ENCODE data around the gene CDC42EP1. TPM values are rescaled to one million over a fixed set of nuclear protein-coding genes. Genes with fewer than 3 reads are reported as not detected.

Gene CDC42EP1
- polyA plus RNA-seq, 3 donors, result 5.9 to 13.2 (median 8.5) TPM

GRCh38 chr22:37591823-37592404 lies 31.6 kb downstream of the CDC42EP1 start:
- no peak for TF ChIP-seq CTCF (IDR thresholded peaks at IDR 0.05)
- H2AFZ ChIP-seq (ENCODE audit: insufficient read depth, low read depth, low read length, poor library complexity, severe bottlenecking), result no peak overlapping the region
- H3K4me1 ChIP-seq (ENCODE audit: control insufficient read depth in 1 of 2, insufficient read depth in 2 of 2, low read length in 2 of 2), result peaks cover 34 to 42% of the 10 kb centered on the region in 2 donors
- H4K20me1 ChIP-seq (ENCODE audit: insufficient read depth, low read length), result no peaks in the 10 kb centered on the region
- DNase-seq, result no peak
- Mint-ChIP-seq H3K9me3 (peaks cover 0 to 2% (median 0%) of the 10 kb centered on the region in 7 donors), H3K27ac (peak overlapping the region; percentile 93 to 100 (median 99)), H3K4me1 (peaks cover 39% of the 10 kb centered on the region), H3K36me3 (peaks cover 1 to 3% of the 10 kb centered on the region in 2 donors), H3K27me3 (ENCODE audit: low read depth in 3 of 3) (peaks cover 3 to 6% (median 5%) of the 10 kb centered on the region in 3 donors), H3K4me3 (peak overlapping the region in 1 of 2 donors; percentile 48)
- H3K36me3 ChIP-seq (replicated peaks in 1 of 2; ENCODE audit: control insufficient read depth in 1 of 2, insufficient read depth in 2 of 2, low read length in 2 of 2), result no peaks in the 10 kb centered on the region
- H3K4me3 ChIP-seq (replicated peaks in 1 of 3; ENCODE audit: low read depth in 2 of 3, low read length in 3 of 3), result peak overlapping the region in 1 of 3 experiments; percentile 5
- H3K9me3 ChIP-seq (replicated peaks in 1 of 2; ENCODE audit: control insufficient read depth in 1 of 2, insufficient read depth in 1 of 2, low read length in 2 of 2), result no peaks in the 10 kb centered on the region
- WGBS (ENCODE audit: insufficient coverage), result 77% methylated on average over 9 of the region's 12 CpGs
- H3K4me2 ChIP-seq (replicated peaks; ENCODE audit: extremely low read depth, low read length, poor library complexity, severe bottlenecking), result peak overlapping the region; percentile 28
- H3K27me3 ChIP-seq (ENCODE audit: control insufficient read depth in 2 of 2, insufficient read depth in 2 of 2, low read length in 2 of 2), result no peaks in the 10 kb centered on the region
- no peaks in the 10 kb centered on the region for H3K79me2 ChIP-seq (ENCODE audit: insufficient read depth, low read length)
- intact Hi-C loops (cut with micrococcal nuclease), result loop anchor here (2.0 kb wide), 3 partner anchors 17 to 53 kb away; no protein-coding TSS in a partner anchor
- H3K9ac ChIP-seq (ENCODE audit: insufficient read depth, low read length, poor library complexity, severe bottlenecking), result peak overlapping the region; percentile 38
- H3K27ac ChIP-seq (ENCODE audit: low read depth in 1 of 2, low read length in 2 of 2), result peak overlapping the region; percentile 93 to 98

GRCh38 chr22:37594237-37594636 lies 34.0 kb downstream of the CDC42EP1 start:
- DNase-seq, result no peak
- Mint-ChIP-seq H3K27me3 (ENCODE audit: low read depth in 3 of 3) (peaks cover 0 to 3% (median 3%) of the 10 kb centered on the region in 3 donors), H3K27ac (no peak overlapping the region), H3K36me3 (no peaks in the 10 kb centered on the region), H3K4me3 (no peak overlapping the region), H3K4me1 (peaks cover 35% of the 10 kb centered on the region), H3K9me3 (peaks cover 0 to 2% (median 0%) of the 10 kb centered on the region in 7 donors)
- H3K4me2 ChIP-seq (replicated peaks; ENCODE audit: extremely low read depth, low read length, poor library complexity, severe bottlenecking), result no peak overlapping the region
- no peaks in the 10 kb centered on the region for H4K20me1 ChIP-seq (ENCODE audit: insufficient read depth, low read length)
- intact Hi-C loops (cut with micrococcal nuclease), result loop anchor here in 1 of 2 donors (2.0 kb wide), 1 partner anchor 51 kb away; no protein-coding TSS in a partner anchor
- H3K9ac ChIP-seq (ENCODE audit: insufficient read depth, low read length, poor library complexity, severe bottlenecking), result no peak overlapping the region
- no peaks in the 10 kb centered on the region for H3K27me3 ChIP-seq (ENCODE audit: control insufficient read depth in 2 of 2, insufficient read depth in 2 of 2, low read length in 2 of 2)
- H3K79me2 ChIP-seq (ENCODE audit: insufficient read depth, low read length), result no peaks in the 10 kb centered on the region
- 92% methylated on average over 5 of the region's 5 CpGs for WGBS (ENCODE audit: insufficient coverage)
- no peak overlapping the region for H2AFZ ChIP-seq (ENCODE audit: insufficient read depth, low read depth, low read length, poor library complexity, severe bottlenecking)
- no peaks in the 10 kb centered on the region for H3K36me3 ChIP-seq (replicated peaks in 1 of 2; ENCODE audit: control insufficient read depth in 1 of 2, insufficient read depth in 2 of 2, low read length in 2 of 2)
- H3K27ac ChIP-seq (ENCODE audit: low read depth in 1 of 2, low read length in 2 of 2), result no peak overlapping the region
- H3K4me3 ChIP-seq (replicated peaks in 1 of 3; ENCODE audit: low read depth in 2 of 3, low read length in 3 of 3), result no peak overlapping the region
- no peak for TF ChIP-seq CTCF (IDR thresholded peaks at IDR 0.05)
- H3K4me1 ChIP-seq (ENCODE audit: control insufficient read depth in 1 of 2, insufficient read depth in 2 of 2, low read length in 2 of 2), result peaks cover 30 to 34% of the 10 kb centered on the region in 2 donors
- no peaks in the 10 kb centered on the region for H3K9me3 ChIP-seq (replicated peaks in 1 of 2; ENCODE audit: control insufficient read depth in 1 of 2, insufficient read depth in 1 of 2, low read length in 2 of 2)

Measured in CD14-positive monocyte (primary cell).